HG03064 (cell line): ENCODE results near the gene COL19A1.

Source experiments
- ATAC-seq: cut with Tn5 transposase; IDR thresholded peaks from one replicate; pipeline ENCODE4 v1.9.1; 2021; ENCODE audit warnings: low read depth; ENCODE audit not compliant: unreplicated experiment

Gene COL19A1

DNA sequence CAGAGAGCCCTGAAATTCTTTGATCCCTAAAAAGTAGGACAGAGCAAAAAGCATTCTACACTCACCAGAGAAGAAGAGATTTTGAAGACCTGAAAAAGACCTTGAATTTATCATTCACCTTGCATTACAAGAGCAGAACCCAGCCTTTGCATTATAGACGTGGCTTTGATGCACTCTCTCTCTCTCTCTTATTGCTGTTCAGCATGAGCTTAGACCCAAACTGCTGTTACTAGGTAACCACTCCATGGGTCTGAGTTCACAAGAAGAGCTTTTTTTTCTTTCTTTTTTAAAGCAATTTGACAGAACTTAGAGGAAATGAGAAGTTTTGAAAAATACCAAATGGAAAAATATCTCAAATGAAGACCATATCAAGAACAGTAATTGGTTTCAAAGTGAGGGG lies 392.1 kb downstream of the COL19A1 start:
- ATAC-seq = no peak
